HG03575 (cell line): ENCODE measurements around the gene LRRC47.
"Not testable (repeated sequence)": the region's sequence is repeated elsewhere in the genome, so short reads cannot be mapped to it uniquely, and the experiment has no call there.

Experiments used
- ATAC-seq: cut with Tn5 transposase; IDR thresholded peaks from one replicate; pipeline ENCODE4 v1.9.1; 2021; ENCODE audit not compliant: unreplicated experiment, insufficient number of reproducible peaks, low FRiP score; ENCODE audit errors: extremely low read depth

The LRRC47 gene

GRCh38 chr1:3756394-3756793, 39.9 kb downstream of the LRRC47 start:
- ATAC-seq, result no peak

GRCh38 chr1:3753656-3754454, 42.4 kb downstream of the LRRC47 start:
- ATAC-seq, result no peak

- no peak for ATAC-seq
Measured at GRCh38 chr1:3752400-3752945, 43.8 kb downstream of the LRRC47 start, which contains the start of gene CCDC27. TSS of gene CCDC27 (plus strand) at chr1:3752450. CDS start at chr1:3752482, 32 bp downstream.

GRCh38 chr1:3750741-3751140, 45.6 kb downstream of the LRRC47 start:
- no peak for ATAC-seq

- ATAC-seq, result no peak
Measured at GRCh38 chr1:3749512-3749911, 46.8 kb downstream of the LRRC47 start.

- not testable (repeated sequence) for ATAC-seq
Measured at GRCh38 chr1:3748316-3748900, 47.9 kb downstream of the LRRC47 start.

- ATAC-seq, result no peak
Measured at GRCh38 chr1:3747903-3748302, 48.4 kb downstream of the LRRC47 start.

GRCh38 chr1:3747522-3747848, 48.8 kb downstream of the LRRC47 start:
- ATAC-seq, result no peak

GRCh38 chr1:3746830-3747521, 49.3 kb downstream of the LRRC47 start:
- ATAC-seq, result no peak

- ATAC-seq, result no peak
Measured at GRCh38 chr1:3746389-3746829, 49.9 kb downstream of the LRRC47 start.

GRCh38 chr1:3745590-3746381, 50.5 kb downstream of the LRRC47 start:
- no peak for ATAC-seq

- no peak for ATAC-seq
Measured at GRCh38 chr1:3745071-3745470, 51.2 kb downstream of the LRRC47 start.

GRCh38 chr1:3744646-3745045, 51.7 kb downstream of the LRRC47 start:
- no peak for ATAC-seq

- no peak for ATAC-seq
Measured at GRCh38 chr1:3743826-3744225, 52.5 kb downstream of the LRRC47 start.

- ATAC-seq, result no peak
Measured at GRCh38 chr1:3743421-3743820, 52.9 kb downstream of the LRRC47 start.

GRCh38 chr1:3742439-3743298, 53.6 kb downstream of the LRRC47 start:
- ATAC-seq, result no peak

- no peak for ATAC-seq
Measured at GRCh38 chr1:3741566-3742438, 54.5 kb downstream of the LRRC47 start.
